Ovary (tissue), 9 donors: Measurements from ENCODE around the gene GPN2. TPM values are rescaled to one million over a fixed set of nuclear protein-coding genes. Genes with fewer than 3 reads are reported as not detected.
"Not testable (repeated sequence)": the region's sequence is repeated elsewhere in the genome, so short reads cannot be mapped to it uniquely, and the experiment has no call there.

Experiments
- DNase-seq, 5 donors: peaks; one replicate each; pipeline ENCODE4 v3.0.0-alpha.2; 2019 to 2020
- H3K27ac ChIP-seq, 2 donors: fragments of 200-600 bp; one replicate each; pipeline versions ENCODE4 v1.5.1 to v1.8.0; 2019 to 2022
- H3K27me3 ChIP-seq: fragments of 200-600 bp; one replicate; pipeline ENCODE4 v1.8.0; 2022
- H3K36me3 ChIP-seq: fragments of 200-600 bp; sonication (generic); one replicate; pipeline ENCODE4 v1.5.1; 2019
- H3K4me1 ChIP-seq: one replicate; pipeline ENCODE4 v1.8.1; 2013; ENCODE audit warnings: mild to moderate bottlenecking, moderate library complexity; ENCODE audit not compliant: insufficient read depth
- H3K4me3 ChIP-seq: fragments of 200-600 bp; sonication (generic); one replicate; pipeline ENCODE4 v1.5.1; 2017
- H3K9me3 ChIP-seq, 2 donors: fragments of 200-600 bp in 1 of 2; sonication (generic) in 1 of 2; one replicate each; pipeline versions ENCODE4 v1.5.1 to v1.8.1; 2013 to 2019; ENCODE audit warnings: mild to moderate bottlenecking in 1 of 2, moderate library complexity in 1 of 2
- EP300 ChIP-seq: sonication (generic); formaldehyde crosslinking; IDR thresholded peaks from one replicate; pipeline ENCODE4 v1.6.1; 2017; ENCODE audit warnings: antibody characterized with exemption
- POLR2A ChIP-seq: fragments of 450-650 bp; IDR thresholded peaks from one replicate; pipeline ENCODE4 v1.6.1; 2017; ENCODE audit warnings: antibody characterized with exemption, mild to moderate bottlenecking, moderate library complexity
- WGBS, 3 donors: extraction: QIAGEN DNeasy Blood & Tissue Kit in 1 of 3; methylation state at CpG; one replicate each; pipeline versions ENCODE4 v1.1.5 to v1.1.7; 2013 to 2017; 5-methylcytosine and 5-hydroxymethylcytosine counted together
- intact Hi-C, 4 donors: fragments of 100-400 bp; cut with DNase I; formaldehyde crosslinking; loops; one replicate each; pipeline versions ENCODE4 v1.11.0 to v1.15.1; 2022 to 2023
- polyA plus RNA-seq, 2 donors: library from polyadenylated mRNA; stranded (reverse); fragments of 200-250 nt in 1 of 2; fragments of 350-450 nt in 1 of 2; fragmentation: Illumina TruSeq in 1 of 2; extraction: RNeasy Lipid Tissue Mini Kit (QIAGEN cat#74804) in 1 of 2; gene quantifications; one replicate each; pipeline ENCODE4 v1.2.3, GENCODE V29; 2013 to 2014
- total RNA-seq, 7 donors: library from RNA; depleted of rRNA in 2 of 7; stranded (reverse); fragments of >200 nt in 2 of 7; fragmentation: NEBNext Ultra II Directional in 3 of 7; extraction: Animal tissue kit (Norgen Biotek cat#: 25700) in 3 of 7; gene quantifications; one replicate each; pipeline versions ENCODE4 v1.1.0 to v1.2.4, GENCODE V29; 2016 to 2023
- TF ChIP-seq, protein P1 (sequence below), 3 donors: fragments of 450-650 bp in 2 of 3; fragments of 200-600 bp in 1 of 3; IDR thresholded peaks; one replicate each; pipeline versions ENCODE4 v1.5.1 to v1.8.0; 2016 to 2022; ENCODE audit warnings: antibody characterized with exemption in 3 of 3, mild to moderate bottlenecking in 1 of 3
- donor health status: DM: no; HTN: no; CAD: no; lungs with moderate emphysema.
- donor health status: DM: no; HTN: no; CAD: no.
- donor health status: Bipolar disorder and iron deficiency.
- donor health status: DM: yes; HTN: yes; CAD: no.
- donor health status: DM: no; HTN: no; CAD: no.
- donor health status: DM: yes; HTN: yes; CAD: no.

GPN2 gene
- total and polyA plus RNA-seq, 9 donors: 6.9 to 27.8 (median 20.4) TPM

DNA sequence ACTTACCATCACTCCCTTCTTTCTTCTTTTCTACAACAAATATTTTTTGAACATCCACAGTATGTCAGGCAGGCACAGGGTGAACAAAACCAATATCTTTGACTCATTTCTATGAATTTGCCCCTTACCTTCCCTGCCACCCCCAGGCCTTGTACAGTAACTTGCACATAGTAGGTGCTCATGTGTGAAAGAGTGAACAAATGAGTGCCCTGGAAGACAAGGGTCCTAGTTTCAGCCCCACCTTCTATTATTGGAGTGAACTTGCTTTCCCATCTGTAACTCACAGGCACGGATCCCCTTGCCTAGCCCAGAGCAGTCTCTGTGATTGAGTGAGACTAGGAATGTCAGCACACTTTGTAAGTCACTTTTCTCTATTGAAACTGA is 50.8 kb downstream of the GPN2 start:
- 81 to 95% (median 90%) methylated on average over 1 of the region's 1 CpG for WGBS, 3 donors
- TF ChIP-seq, protein P1, sequence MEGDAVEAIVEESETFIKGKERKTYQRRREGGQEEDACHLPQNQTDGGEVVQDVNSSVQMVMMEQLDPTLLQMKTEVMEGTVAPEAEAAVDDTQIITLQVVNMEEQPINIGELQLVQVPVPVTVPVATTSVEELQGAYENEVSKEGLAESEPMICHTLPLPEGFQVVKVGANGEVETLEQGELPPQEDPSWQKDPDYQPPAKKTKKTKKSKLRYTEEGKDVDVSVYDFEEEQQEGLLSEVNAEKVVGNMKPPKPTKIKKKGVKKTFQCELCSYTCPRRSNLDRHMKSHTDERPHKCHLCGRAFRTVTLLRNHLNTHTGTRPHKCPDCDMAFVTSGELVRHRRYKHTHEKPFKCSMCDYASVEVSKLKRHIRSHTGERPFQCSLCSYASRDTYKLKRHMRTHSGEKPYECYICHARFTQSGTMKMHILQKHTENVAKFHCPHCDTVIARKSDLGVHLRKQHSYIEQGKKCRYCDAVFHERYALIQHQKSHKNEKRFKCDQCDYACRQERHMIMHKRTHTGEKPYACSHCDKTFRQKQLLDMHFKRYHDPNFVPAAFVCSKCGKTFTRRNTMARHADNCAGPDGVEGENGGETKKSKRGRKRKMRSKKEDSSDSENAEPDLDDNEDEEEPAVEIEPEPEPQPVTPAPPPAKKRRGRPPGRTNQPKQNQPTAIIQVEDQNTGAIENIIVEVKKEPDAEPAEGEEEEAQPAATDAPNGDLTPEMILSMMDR (IDR thresholded peaks at IDR 0.05): no peak
- TF ChIP-seq POLR2A (no peak), EP300 (no peak)
- no peaks in the 10 kb centered on the region for H3K36me3 ChIP-seq

DNA sequence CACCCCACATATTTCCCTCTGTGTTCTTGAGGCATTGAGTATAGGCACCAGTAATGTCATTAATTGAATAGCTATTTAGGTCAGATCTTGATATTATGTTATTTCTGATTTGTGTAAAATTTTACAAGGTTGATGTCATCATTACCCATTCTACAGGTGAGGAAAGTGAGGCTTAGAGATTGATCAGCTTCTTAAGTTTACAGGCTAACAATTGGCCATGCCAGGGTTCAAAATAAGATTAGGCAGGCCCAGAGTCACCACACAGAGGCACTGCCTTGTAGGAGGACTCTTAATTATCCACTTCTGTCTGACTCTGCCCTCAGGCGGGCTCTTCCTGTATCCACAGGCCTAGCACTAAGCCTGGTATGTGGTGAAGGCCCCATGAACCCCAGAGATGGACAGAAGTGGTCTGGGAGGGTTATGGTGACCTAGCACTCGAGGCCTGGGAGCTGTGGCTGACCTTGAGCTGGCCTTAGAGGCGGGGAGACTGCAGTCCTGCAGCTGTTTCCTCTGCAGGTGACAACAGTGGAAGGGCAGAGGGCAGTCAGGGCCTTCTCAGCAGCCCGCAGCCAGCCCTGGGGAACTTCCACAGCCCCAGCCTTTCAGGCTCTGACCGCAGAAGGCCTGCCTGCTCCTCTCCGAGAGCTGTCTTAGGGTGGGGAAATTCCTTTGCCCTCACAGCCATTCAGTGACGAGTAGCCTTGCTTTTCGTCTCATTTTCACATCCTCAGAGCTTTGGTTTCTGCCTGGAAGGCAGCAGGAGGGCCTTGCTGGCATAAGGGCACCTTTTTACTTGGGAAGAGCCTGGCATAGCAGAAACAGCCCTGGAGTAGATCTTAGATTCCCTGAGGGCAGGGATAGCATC is 51.4 kb downstream of the GPN2 start:
- 42 to 59% (median 49%) methylated on average over 8 of the region's 8 CpGs for WGBS, 3 donors
- no peaks in the 10 kb centered on the region for H3K9me3 ChIP-seq
- no peaks in the 10 kb centered on the region for H3K36me3 ChIP-seq
- TF ChIP-seq, protein P1 (IDR thresholded peaks at IDR 0.05): no peak
- no peak for TF ChIP-seq POLR2A
- no peak for TF ChIP-seq EP300
- intact Hi-C loops: no loop called here
- no peak for DNase-seq
- H3K4me3 ChIP-seq: no peak overlapping the region
- no peaks in the 10 kb centered on the region for H3K27me3 ChIP-seq
- H3K27ac ChIP-seq: peak overlapping the region in 1 of 2 donors; percentile 30
- H3K4me1 ChIP-seq: no peaks in the 10 kb centered on the region

More for the DNA sequence above, 50.8 kb downstream of the GPN2 start:
- no peaks in the 10 kb centered on the region for H3K9me3 ChIP-seq
- H3K27me3 ChIP-seq: no peaks in the 10 kb centered on the region
- no peak overlapping the region for H3K27ac ChIP-seq
- no peak for DNase-seq
- intact Hi-C loops: no loop called here
- no peaks in the 10 kb centered on the region for H3K4me1 ChIP-seq
- no peak overlapping the region for H3K4me3 ChIP-seq

DNA sequence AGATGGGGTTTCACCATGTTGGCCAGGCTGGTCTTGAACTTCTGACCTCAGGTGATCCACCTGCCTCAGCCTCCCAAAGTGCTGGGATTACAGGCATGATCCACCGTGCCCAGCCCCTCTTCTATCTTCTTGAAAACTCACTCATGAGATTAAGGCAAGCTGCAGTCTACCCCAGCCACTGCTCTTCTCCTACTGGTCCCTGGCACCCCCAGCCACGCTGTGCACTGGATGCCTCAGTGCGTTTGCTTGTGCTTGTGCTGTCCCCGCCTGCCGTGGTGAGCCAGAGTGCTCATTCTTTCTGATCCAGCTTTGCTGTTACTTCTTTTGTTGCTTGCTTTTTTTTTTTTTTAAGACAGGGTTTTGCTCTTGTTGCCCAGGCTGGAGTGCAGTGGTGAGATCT is 52.4 kb downstream of the GPN2 start:
- H3K36me3 ChIP-seq, H3K27me3 ChIP-seq, H3K27ac ChIP-seq, H3K9me3 ChIP-seq, DNase-seq, H3K4me3 ChIP-seq, H3K4me1 ChIP-seq, intact Hi-C loops: not testable (repeated sequence)
- WGBS, 3 donors: 83 to 91% (median 89%) methylated on average over 5 of the region's 5 CpGs

DNA sequence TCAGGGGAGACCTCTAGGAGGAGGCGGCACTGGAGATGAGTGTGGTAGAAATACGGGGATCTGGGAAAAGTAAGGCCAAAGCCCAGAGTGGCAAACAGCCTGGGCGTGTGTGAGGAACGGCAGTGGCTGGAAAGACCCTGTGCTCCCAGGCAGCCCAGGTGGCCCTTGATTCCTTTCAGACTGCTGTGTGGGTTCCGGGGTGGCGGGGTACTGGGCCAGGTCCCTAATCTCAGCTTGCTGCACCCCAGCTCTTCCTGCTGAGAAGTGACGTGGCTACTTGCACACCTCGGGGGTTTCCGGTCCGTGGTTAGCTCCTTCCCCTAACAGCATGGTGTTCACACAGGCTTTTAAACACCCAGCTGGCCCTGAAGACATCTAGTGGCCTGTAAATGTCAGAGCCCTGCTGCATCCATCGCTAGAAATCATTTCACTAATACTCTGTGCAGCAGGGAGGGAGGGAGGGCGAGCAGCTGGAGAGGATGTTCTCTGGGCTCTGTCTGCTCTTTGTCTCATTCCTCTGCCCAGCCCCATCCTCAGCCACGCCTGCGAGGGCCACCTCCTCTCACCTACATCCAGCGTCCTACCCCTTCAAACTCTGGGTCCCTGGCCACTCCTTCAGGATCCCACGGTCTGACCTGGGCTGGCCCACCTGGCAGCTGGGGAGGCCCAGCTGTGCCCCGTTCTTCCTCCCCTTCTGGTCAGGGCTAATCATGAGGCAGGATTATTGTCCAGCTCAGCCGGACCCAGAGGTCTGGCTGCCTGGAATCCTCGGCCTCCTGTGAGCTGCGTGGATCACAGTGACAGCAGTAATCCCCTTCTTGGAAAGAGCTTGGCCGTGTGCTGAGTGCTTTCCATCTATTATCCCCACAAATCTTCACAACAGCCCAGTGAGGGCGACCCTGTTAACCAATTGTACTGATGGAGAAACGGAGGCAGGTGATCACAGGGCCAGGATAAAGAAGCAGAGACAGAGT is 56.4 kb downstream of the GPN2 start:
- TF ChIP-seq, protein P1 (IDR thresholded peaks at IDR 0.05): no peak
- no peak for TF ChIP-seq POLR2A
- no peak for TF ChIP-seq EP300
- no peak overlapping the region for H3K4me3 ChIP-seq
- H3K9me3 ChIP-seq: no peaks in the 10 kb centered on the region
- 77 to 85% (median 81%) methylated on average over 23 of the region's 23 CpGs for WGBS, 3 donors
- no peaks in the 10 kb centered on the region for H3K36me3 ChIP-seq
- H3K27me3 ChIP-seq: no peaks in the 10 kb centered on the region
- intact Hi-C loops: no loop called here
- no peak overlapping the region for H3K27ac ChIP-seq
- H3K4me1 ChIP-seq: peaks cover 5% of the 10 kb centered on the region
- DNase-seq: no peak
